T-helper 2 cell (primary cell): ENCODE results near the gene TSHZ1.

Source experiments
- DNase-seq, 5 experiments: peaks; one replicate each; pipeline versions ENCODE4 v3.0.0 to v3.0.0-alpha.2; 2012 to 2022

Gene TSHZ1

GRCh38 chr18:75223687-75224347 is 13.2 kb downstream of the TSHZ1 start:
- no peak for DNase-seq

GRCh38 chr18:75226286-75226955 is 15.8 kb downstream of the TSHZ1 start:
- no peak for DNase-seq

DNA sequence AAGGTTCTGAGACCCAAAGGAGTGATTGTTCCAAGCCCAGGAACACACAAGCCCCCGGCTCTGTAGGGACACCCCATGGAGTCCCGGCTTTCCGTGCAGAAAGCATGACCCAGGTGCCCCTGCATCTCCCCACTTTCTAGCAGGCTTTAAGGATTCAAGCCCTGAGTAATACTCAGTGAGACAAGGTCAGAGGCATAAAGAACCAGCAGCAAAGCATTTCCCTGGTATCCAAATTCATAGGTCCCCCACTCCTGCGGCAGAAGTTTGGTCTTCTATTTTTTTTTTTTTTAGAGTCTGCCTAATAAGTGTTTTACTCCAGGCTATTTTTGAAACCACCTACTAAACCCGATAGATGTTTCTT is 16.3 kb downstream of the TSHZ1 start:
- DNase-seq: no peak

GRCh38 chr18:75227535-75228296 is 17.1 kb downstream of the TSHZ1 start:
- DNase-seq: no peak

GRCh38 chr18:75228967-75229366 is 18.4 kb downstream of the TSHZ1 start:
- no peak for DNase-seq

DNA sequence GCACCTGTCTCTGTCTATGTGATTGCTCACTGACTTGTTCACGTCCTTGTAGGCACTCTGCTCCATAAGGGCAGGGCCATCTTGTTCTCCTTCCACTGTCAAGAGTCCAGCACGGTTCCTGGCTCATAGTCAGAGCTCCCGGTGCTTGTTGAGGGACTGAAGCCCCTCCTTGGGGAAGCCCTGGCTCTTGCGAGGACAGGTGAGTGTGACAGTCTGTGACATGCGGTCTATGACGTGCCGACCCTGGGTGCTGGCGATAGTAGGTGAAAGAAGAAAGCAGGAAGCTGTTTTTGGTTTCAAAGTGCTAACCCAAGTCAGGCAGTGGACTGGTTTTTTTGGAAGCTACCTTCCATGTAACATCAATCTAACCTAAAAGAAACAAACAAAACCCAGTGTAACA is 18.8 kb downstream of the TSHZ1 start:
- peak in 1 of 5 experiments; percentile 42 for DNase-seq

DNA sequence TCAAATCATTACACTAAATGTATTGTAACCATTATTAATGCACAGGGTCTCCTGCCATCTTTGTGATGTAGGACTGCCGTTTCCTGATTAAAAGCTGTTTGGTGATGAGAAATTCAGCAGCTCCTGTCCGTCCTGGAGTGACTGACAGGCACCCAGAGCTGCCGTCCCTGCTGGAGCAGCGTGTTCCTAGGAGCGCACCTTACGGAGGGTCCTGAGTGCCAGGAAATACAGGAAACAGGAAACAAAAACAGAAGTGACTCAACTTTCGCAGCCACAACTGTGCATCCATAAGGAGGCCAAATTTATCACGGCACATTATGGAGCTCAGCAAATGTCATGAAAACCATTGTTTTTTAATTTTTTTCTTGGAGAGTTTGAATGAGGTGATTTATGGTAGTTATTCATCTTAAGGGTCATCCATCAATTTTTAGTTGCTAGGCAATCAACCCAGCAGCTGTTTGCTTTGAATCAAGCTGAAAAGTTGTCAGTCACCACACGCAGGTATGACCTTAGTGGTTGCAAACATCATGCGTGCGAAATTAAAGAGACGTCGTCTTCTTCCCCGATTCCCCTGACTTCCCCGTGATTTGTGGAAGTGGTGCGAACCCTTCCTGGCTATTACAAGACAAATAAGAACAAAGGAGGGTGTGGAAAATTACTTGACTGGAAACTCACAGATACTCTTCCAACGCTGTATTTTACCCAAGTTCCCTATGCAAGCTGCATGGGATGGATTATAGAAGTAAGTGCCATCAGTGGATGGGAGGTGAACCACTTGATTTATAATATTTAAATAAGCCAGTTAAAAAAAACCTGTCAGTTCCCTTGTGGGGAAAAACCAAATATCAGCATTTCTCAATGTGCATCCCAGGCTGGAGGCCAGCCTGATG is 19.8 kb downstream of the TSHZ1 start:
- no peak for DNase-seq

GRCh38 chr18:75231053-75231406 is 20.4 kb downstream of the TSHZ1 start:
- no peak for DNase-seq

GRCh38 chr18:75234901-75235300 is 24.3 kb downstream of the TSHZ1 start:
- DNase-seq: no peak

DNA sequence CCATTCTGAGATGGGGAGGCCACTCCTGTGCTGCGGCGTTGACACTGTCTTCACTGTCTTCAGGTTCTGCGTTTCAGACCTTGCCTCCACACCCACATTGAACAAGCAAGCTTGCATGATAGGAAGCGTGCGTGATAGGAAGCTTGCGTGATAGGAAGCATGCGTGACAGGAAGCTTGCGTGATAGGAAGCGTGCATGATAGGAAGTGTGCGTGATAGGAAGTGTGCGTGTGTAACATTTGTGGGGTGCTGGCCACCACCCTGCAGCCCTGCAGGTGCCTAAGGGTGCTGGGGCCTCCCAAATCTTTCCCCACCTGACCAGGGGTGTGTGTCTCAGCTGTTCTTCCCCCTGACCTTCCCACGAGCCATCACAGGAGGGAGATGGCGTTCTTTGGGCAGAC is 25.3 kb downstream of the TSHZ1 start:
- no peak for DNase-seq

GRCh38 chr18:75238100-75238499 is 27.5 kb downstream of the TSHZ1 start:
- no peak for DNase-seq

DNA sequence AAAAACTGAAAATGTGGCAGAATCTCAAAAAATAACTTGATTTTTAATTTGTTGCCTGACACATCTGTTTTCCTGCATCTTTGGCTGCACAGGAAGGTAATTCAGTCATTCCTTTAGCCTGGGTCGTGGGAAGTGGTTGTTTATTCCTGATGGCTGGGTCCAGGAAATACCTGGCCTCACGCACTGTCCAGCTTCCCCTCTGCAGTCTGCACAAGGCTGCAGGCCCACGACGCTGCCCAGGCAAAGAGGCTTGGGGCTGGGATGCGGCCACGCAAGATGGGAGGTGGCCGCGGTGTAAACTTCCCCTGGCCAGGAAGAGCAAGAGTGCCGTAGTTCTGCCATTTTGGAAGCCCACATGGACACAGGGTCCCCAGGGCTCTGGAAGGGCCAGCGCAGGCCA is 28.2 kb downstream of the TSHZ1 start:
- DNase-seq: no peak

DNA sequence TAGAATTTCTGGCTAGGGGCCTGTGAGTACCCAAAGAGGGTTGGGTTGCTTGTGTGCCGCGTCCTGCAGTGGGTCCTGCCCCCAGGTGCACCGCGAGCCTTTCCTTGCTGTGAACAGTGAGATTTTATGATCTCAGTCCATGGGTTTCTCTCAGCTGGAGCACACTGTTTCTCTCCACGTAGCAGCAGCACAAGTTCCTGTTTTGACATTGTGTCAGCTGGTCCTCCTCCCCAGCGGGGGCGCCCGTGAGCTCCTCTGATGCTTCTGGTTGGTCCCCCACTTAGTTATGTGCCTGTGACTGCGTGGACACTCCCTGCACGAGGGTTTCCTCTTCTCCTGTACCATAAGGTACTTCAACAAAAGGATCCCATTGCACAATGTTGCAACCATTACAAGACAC is 29.8 kb downstream of the TSHZ1 start:
- peak in 1 of 5 experiments; percentile 21 for DNase-seq

GRCh38 chr18:75241705-75242104 is 31.1 kb downstream of the TSHZ1 start:
- DNase-seq: no peak

- DNase-seq: peak in 1 of 5 experiments; percentile 43
Measured at GRCh38 chr18:75244351-75245313, 34.0 kb downstream of the TSHZ1 start.

DNA sequence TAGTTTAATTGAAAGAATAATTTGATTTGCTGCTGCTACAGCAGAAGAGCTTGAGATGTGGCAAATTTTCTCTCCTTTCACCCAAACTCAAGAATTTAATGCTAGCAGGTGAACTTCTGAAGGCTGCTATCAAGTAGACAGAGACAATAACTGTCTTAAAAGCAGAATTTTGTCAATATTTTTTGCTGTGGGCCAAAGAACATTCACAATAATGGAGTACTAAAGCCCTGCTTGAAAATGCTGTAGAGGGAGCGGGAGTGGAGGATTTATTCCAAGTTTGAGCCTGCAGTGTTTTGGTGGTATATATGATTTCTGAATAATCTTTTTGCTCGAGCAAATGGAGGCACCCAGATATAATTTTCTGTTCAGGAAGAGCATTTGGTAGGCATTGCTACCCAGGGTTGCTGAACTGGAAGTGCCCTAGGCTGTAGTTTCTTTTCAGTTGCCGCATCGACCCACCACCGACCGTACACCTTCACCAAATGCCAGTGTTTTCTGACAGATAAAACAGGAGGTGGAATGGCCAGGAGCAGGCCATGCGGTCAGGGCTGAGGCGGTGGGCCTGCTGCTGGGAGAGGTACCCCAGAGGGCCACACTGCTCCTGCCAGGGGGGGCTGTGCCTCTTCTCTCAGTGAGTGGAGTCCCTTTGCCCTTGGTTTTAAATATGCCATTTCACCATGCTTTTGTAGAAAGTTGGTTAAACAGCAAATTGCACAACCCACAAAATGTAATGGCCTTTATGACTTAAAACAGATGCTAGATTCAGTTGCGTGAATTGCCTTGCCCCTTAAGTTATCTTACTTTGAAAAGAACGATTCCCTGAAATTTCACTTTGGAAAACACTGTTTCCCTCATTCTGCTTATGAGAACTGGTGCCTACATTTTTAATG is 36.4 kb downstream of the TSHZ1 start:
- DNase-seq: peak in 1 of 5 experiments; percentile 55

DNA sequence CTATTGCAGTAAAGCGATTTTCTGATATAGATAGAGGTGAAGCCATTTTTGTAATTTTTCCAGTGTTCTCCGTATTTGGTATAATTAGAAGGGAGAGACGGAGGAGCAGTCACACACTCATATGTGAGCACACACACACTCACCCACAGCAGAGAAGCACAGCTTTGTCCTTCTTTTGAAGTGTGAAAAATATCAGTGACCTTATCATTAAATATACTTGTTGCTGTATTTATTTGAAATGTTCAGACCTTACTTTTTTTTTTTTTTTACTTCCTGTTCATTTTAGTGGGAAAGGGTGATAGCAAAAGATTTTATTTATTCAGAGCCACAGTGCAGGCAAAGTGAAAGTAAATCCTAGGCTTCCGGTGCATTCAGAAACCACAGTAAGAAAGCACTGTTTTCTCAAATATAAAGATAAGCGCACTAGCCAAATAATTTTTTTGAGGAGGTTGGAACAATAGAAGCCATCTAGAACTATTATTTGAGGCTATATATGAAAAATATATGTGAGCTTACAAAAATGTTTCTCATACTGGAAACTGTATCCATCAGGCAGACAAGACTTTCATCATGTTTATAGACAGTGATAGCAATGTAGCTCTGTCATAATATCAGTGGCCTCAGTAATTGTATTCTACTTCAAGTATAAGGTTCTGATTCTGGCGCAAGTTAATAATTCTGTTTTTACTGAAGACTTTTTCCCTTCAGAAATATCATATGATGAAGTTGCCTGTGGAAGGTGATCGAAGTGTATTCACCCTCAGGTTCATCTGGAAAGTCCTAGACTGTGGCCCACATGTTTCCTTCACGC is 37.2 kb downstream of the TSHZ1 start:
- DNase-seq: peak in 2 of 5 experiments; percentile 22 to 81

DNA sequence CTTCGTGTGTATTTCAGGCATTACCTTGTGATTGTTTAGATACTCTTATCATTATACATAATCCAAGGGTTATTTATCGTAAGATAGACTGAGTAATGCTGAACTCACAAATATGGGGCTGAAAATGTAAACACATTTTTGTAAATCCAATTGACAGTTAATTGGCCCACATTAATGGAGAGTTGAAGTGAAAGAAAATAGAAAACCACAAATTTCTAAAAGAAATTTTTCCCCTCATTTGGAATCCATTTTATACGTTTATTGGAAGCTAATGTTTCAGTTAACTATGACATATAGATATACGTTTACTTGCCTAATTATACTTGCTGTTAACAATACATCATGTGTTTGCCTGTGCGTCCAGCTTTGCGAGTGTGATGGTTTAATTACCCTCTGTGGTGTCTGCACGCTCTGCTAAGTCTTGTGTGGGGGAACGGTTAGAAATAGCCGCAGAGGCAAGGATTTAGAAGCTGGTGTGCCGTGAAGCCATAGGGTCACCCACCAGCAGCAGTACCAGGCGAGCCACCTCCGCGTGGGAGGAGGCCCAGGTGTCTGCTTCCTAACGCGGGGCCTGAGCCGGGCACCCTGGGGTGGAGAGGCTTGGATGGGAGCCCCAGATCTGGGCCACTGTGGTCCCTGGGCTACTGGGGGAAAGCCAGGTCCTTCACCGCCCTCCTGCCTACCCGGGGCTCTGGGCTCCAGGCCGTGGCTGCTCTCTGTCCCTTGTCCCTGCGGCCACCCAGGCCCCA is 38.0 kb downstream of the TSHZ1 start:
- DNase-seq: no peak

DNA sequence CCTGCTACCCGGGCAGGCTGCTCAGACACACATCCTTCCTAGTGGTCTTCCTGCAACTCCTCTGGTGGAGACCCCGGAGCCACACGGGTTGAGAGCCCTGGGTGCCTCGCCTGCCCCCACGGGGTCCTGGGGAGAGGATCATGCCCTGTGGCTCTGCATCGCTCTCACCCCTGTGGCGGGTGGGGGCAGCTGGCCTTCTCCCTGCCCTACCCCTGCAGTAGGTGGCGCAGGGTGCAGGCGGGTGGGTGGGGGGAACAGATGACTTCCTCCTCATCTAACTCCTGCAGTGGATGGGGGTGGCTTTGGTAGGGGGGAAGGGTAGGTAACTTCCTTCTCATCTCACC is 38.5 kb downstream of the TSHZ1 start:
- DNase-seq: no peak
